Fibroblast of the conjunctiva (primary cell): ENCODE results near the gene NOP56.
A peak's percentile ranks its signal among the peaks of the same experiment; 100 is the strongest.
"Not testable (repeated sequence)": the region's sequence is repeated elsewhere in the genome, so short reads cannot be mapped to it uniquely, and the experiment has no call there.

Source experiments
- DNase-seq: peaks from one replicate; pipeline ENCODE4 v3.0.0-alpha.2; 2010; ENCODE audit warnings: low read depth

The NOP56 gene

DNA sequence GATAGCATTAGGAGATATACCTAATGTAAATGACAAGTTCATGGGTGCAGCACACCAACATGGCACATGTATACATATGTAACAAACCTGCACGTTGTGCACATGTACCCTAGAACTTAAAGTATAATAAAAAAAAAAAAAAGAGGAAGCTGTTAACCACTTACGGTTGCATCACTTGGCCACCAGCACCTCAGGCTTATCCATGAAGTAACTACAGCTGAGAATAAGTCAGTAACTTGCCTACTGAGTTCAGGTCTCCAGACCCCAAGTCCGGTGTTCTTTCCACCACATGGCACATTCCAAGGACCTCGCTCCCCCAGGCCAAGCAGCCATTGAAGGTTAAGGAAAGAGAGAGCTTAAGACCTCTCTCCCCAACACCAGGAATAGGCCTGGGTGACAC lies 32.4 kb downstream of the NOP56 start:
- not testable (repeated sequence) for DNase-seq

DNA sequence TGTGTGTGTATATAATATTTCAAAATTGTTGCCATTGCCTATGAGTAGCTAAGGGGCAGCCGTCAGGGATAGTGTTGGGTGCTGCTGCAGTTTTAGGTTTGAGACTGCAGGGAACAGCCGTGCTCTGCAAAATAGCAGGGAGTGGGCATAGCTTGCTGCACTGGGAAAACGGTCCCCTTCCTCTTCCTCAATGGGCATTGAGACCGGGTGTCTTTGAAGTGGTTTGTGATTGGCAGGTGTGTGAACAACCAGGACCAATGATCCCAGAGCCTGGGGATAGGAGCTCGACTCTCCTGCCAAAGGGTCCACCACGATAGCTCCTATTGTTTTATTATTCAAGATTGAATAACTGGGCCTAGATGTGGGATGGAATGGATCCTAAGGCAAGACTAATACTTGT lies 35.1 kb downstream of the NOP56 start:
- DNase-seq = no peak

DNA sequence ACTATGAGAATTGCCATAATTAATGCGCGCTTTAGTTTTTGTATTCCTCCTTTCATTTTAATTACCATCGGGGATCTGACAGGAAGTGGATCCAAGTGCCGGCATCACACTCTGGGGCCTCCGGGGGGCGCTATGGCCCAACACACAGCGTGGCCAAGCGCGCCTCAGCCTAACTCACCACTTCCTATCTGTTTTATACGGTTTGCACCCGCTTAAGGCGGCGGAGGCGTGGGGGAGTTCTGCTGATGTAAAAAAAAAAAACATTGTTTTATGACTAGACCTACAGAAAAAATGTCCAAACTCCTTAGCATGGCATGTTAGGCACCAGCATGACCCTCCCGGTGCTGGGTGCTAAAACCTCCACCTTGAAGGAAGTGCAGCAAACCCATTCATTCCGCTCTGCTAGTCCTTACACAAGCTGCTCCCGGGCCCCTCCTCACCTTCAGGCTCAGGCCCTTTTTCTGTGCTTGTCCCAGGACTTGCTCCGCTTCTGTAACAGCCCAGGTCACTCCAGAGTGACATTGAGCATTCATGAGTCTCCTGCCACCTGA lies 35.7 kb downstream of the NOP56 start:
- peak; percentile 17 for DNase-seq

DNA sequence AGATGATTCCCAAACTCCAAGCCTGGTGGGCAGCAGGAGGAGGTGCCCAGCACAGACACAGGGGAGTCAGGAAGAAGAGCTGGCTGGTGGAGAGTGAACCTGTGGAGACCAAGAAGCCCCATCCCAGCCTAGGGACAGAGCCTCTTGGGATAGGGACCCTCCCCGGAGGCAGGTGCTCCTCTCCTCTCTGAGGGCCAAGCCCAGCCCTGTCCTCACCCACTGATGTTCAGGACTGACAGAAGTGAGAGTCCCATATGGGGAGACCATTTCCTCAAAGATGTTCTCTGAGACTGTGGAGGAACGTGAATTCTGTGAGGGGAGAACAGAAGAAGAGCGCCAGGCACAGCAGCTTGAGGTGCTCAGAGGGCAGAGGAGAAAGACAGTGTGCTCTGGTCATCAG lies 37.8 kb downstream of the NOP56 start:
- DNase-seq = no peak

DNA sequence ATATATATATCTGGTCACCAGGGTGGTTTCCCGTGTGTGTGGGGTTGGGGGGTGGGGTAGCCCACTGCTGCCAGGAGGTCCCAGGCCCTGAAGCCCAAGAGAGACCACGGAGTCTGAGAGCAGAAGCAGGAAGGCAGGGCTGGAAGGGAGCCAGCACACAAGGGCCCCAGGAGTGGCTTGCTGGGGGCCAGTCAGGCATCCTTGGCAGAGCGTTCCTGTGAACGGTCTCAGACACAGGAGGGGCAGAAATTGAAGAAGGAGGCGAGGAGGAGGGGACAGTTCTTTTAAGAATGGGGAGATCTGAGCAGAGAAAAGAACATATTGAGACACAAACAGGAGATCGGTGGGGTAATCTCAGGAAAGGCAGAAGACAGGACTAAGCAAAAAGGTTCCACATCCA lies 38.3 kb downstream of the NOP56 start:
- DNase-seq = no peak

- no peak for DNase-seq
Observed at GRCh38 chr20:2691127-2691526, 38.7 kb downstream of the NOP56 start.

DNA sequence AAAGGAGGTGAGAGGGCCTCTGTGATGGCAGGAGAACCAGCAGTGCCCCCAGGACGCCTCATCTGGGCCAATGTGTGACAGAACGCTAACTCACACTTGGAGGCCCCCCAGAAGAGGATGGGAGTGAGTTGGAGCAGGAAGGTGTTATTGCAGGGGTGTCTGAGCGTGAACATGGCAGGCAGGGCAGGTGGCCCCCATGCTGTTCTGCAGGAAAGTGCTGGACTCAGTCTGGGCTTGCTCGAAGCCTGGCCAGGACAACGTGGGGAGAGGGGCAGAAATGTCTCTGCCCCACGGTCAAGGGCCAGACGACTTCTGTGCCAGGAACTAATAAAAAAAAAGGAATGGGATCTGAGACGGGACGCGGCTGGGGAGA lies 39.2 kb downstream of the NOP56 start:
- DNase-seq = no peak

DNA sequence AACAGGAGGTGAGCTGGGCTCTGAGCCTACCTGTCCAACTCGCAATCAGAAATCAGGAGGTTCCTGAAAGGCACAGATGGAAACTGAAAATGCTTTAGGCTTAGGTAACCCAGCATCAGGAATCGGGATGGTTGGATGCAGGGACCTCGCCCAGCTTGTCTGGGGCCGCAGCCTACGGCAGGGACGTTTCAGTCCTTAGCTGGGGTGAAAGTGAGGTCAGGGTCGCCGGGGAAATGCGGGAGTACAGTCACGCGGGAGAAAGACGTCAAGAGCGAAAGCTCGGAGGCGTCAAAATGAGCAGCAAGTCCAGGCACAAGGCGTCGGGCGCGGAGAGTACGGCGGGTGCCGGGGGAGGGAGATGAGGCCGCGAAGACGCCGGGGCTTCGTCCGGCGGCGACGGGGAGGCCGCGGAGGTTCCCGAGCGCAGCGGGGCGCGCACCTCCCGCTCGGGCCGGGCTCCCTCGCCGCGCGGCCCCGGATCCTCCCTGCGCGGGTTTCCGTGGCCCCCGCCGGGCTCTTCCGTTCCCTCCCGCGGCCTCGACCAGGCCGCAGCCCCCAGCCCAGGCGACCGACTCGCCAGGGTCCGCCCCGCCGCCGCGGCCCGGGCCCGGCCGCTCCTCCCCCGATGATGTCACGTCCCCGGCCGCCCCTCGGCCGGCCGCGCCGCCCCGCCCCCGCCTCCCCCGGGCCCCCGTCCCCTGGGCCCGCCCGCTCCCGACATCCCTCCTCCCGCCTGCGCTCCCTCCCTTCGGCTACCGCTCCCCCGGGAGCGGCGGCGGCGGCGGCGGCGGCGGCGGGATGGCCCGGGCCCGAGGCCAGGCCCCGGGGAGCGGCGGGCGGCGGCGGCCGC lies 39.8 kb downstream of the NOP56 start, which contains the start of gene EBF4:
Gene EBF4 (plus strand): TSS at position 745 of the 850 bp plus-strand sequence. CDS start 866 bp downstream, outside the sequence.
- no peak for DNase-seq

GRCh38 chr20:2692886-2693285 lies 40.5 kb downstream of the NOP56 start:
- DNase-seq = no peak

DNA sequence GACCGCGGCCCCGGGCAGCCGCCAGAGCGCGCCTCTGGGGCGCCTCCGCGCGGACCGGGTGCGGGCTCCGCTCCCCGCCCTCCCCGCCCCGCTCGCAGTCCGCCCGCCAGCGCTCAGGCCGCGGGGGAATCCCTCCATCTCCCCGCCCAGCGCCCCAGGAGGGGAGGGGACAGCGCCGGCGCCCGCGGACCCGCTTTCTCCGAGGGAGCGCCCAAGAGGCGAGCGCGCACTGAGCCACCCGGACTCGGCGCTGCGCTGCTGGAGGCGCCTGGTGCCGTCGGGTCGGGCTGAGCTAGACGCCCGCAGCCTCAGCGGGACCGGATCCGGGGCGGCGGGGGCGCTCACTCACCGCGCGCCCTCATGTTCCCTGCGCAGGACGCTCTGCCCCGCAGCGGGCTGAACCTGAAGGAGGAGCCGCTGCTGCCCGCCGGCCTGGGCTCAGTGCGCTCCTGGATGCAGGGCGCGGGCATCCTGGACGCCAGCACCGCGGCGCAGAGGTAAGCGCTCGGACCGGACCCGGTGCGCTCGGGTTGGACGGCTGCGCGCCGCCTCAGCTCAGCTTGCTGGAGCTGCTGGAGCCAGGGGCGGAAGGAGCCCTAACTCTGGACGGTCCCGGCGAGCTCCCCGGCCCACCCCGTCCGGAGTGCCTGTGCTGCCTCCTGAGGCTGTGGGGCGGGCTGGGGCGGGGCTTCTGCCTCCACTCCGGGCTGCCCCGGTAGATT lies 41.0 kb downstream of the NOP56 start:
- no peak for DNase-seq

DNA sequence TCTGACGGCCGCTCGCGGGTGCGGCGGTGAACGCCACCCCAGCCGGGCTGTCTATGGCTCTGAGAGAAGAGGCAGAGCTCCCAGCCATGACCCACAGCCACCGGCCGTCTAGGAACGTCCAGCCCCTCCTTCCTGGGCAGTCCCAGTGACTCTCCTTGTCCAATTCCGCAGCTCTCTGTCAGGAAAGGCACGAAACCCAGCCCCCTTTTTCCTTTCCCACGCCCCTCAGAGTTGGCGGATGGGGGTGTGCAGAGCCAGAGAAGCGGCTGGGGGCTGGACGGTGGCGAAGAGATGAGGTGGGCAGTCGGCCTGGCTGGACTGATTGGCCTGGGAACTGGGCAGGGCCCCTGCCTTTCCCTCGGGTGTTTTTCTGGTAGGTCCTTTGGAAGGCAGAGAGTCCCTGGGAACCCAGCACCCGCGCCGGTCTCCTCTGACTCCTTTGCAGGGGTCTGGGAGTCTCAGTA lies 41.6 kb downstream of the NOP56 start:
- no peak for DNase-seq

DNA sequence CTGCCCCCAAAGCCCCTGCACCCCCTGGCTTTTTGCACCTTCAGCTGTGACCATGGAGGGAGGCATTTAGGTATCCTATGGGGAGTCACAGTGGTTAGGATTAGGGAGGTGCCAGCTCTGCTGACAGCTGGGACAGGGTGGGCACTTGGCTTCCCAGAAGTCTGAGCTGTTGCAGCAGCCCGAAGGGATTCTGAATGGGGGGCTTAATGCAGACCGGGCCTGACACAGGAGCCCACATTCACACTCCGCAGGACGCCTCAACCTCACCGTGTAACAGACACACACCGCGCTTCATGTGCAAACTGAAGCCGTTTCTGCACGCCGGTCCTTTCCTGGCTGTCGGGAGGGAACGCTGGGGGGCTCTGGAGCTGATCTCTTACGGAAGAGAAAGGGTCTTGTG lies 42.1 kb downstream of the NOP56 start:
- no peak for DNase-seq

GRCh38 chr20:2695206-2695983 lies 43.0 kb downstream of the NOP56 start:
- DNase-seq = no peak

- not testable (repeated sequence) for DNase-seq
Observed at GRCh38 chr20:2695984-2696525, 43.6 kb downstream of the NOP56 start.

DNA sequence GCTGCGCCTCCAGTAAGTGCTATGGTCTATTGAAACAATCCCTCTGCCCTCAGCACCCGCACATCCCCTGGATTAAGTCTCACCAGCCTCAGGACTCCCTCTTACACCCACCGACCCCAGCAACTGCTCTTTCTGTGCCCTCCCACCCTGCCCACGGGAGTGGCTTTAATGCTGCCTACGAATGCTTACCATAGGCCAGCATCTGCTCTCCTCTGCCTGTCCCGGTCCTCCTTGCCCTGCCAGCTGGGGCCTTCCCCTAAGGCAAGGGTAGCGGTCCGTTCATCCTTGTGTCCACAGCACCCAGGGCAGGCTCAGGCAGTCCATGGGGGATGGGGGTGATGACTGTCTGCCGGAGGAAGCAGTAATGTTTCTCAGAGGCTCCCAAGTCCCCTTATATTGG lies 44.2 kb downstream of the NOP56 start:
- DNase-seq = no peak

DNA sequence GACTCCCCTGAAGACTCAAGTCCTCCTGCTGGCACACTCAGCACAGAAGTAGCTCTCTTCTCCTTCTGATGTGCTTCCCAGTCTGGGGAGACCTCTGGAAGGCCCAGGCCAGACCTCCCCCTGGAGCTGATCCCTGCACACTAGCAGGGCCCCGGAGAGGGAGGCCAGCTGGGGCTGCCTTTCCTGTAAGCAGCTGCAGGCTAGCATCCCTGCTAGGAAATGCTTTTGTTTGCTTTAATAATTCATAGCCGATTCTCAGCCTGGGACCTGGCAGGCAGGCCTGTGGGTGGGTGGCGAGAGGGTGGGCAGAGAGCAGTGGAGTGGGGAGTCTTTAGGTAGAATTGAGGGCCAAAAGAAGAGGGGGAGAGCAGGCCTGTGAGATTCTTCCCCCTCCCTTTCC lies 45.3 kb downstream of the NOP56 start:
- DNase-seq = no peak

- no peak for DNase-seq
Observed at GRCh38 chr20:2698186-2698817, 45.9 kb downstream of the NOP56 start.

GRCh38 chr20:2698912-2699311 lies 46.5 kb downstream of the NOP56 start:
- no peak for DNase-seq

- DNase-seq = no peak
Observed at GRCh38 chr20:2699775-2700413, 47.5 kb downstream of the NOP56 start.

DNA sequence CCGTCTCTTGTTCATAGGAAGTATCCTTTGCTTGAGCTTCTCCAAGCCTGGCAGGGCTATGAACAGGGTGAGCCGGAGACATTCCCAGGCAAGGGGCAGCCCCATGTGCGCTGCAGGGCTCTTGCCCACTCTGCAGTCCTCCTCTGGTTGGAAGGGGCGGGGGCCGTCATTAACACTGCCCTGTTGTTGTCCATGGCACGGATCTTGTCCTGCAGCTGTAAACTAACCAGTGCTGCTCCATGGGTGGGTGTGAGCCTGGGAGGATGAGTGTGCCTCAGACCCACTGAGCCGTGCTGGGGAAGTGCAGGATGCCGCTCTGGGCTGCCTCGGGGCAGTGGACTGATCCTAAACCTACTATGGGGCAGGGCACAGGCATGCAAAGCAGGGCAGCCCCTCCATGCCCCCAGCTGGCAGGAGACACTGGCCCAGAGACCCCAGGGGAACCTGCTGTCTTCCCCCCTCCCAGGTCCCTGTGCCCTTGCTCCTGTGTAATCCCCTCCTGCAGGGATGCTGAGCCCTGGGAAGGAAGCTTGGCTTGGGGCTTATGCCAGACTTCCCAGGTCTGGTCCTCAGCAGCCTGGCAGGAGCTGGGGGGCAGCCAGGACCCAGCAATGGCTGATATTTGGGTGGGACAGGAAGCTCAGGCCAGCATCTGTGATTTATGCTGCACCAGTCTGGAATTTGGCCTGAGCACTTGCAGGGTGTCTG lies 48.6 kb downstream of the NOP56 start:
- no peak for DNase-seq
